ENCODE data around the gene IMPDH2.

The IMPDH2 gene

GRCh38 chr3:48996640-48997039, 32.6 kb downstream of the IMPDH2 start:
- peak overlapping the region; percentile 8 for H3K27ac Mint-ChIP-seq (ENCODE audit: low read depth)
- H3K4me1 Mint-ChIP-seq: peaks cover 25% of the 10 kb centered on the region
- ATAC-seq (replicated peaks; ENCODE audit: extremely low read depth, poor library complexity, severe bottlenecking) (no peak), DNase-seq (ENCODE audit: low spot score in 2 of 2) (no peak)
- no peaks in the 10 kb centered on the region for H3K9me3 Mint-ChIP-seq
- no peak overlapping the region for H3K4me3 Mint-ChIP-seq
- H3K27me3 Mint-ChIP-seq: no peaks in the 10 kb centered on the region
- peaks cover 10% of the 10 kb centered on the region for H3K36me3 Mint-ChIP-seq (ENCODE audit: insufficient read depth)

GRCh38 chr3:48993834-48994233, 35.4 kb downstream of the IMPDH2 start:
- Mint-ChIP-seq H3K27me3 (no peaks in the 10 kb centered on the region), H3K36me3 (ENCODE audit: insufficient read depth) (peaks cover 14% of the 10 kb centered on the region), H3K4me3 (no peak overlapping the region), H3K27ac (ENCODE audit: low read depth) (peak overlapping the region; percentile 3), H3K9me3 (no peaks in the 10 kb centered on the region), H3K4me1 (peaks cover 39% of the 10 kb centered on the region)
- ATAC-seq (replicated peaks; ENCODE audit: extremely low read depth, poor library complexity, severe bottlenecking) (no peak), DNase-seq (ENCODE audit: low spot score in 2 of 2) (no peak)

GRCh38 chr3:48991851-48992545, 37.2 kb downstream of the IMPDH2 start:
- no peaks in the 10 kb centered on the region for H3K9me3 Mint-ChIP-seq
- ATAC-seq (replicated peaks; ENCODE audit: extremely low read depth, poor library complexity, severe bottlenecking) (no peak), DNase-seq (ENCODE audit: low spot score in 2 of 2) (no peak)
- no peaks in the 10 kb centered on the region for H3K27me3 Mint-ChIP-seq
- H3K4me3 Mint-ChIP-seq: peak overlapping the region; percentile 93
- peaks cover 13% of the 10 kb centered on the region for H3K36me3 Mint-ChIP-seq (ENCODE audit: insufficient read depth)
- peaks cover 47% of the 10 kb centered on the region for H3K4me1 Mint-ChIP-seq
- peak overlapping the region; percentile 41 for H3K27ac Mint-ChIP-seq (ENCODE audit: low read depth)

GRCh38 chr3:48990636-48991469, 38.3 kb downstream of the IMPDH2 start:
- no peaks in the 10 kb centered on the region for H3K9me3 Mint-ChIP-seq
- H3K27ac Mint-ChIP-seq (ENCODE audit: low read depth): peak overlapping the region; percentile 90
- DNase-seq (ENCODE audit: low spot score in 2 of 2) (no peak), ATAC-seq (replicated peaks; ENCODE audit: extremely low read depth, poor library complexity, severe bottlenecking) (peak; percentile 15)
- H3K36me3 Mint-ChIP-seq (ENCODE audit: insufficient read depth): peaks cover 13% of the 10 kb centered on the region
- peak overlapping the region; percentile 93 for H3K4me3 Mint-ChIP-seq
- peaks cover 47% of the 10 kb centered on the region for H3K4me1 Mint-ChIP-seq
- H3K27me3 Mint-ChIP-seq: no peaks in the 10 kb centered on the region

- peak; percentile 71 for ATAC-seq (replicated peaks; ENCODE audit: extremely low read depth, poor library complexity, severe bottlenecking)
- Mint-ChIP-seq H3K4me1 (peaks cover 42% of the 10 kb centered on the region), H3K27me3 (no peaks in the 10 kb centered on the region), H3K27ac (ENCODE audit: low read depth) (peak within 1 kb of the TSS; percentile 90), H3K9me3 (no peaks in the 10 kb centered on the region), H3K36me3 (ENCODE audit: insufficient read depth) (peaks cover 13% of the 10 kb centered on the region), H3K4me3 (peak within 1 kb of the TSS; percentile 93)
- peak; percentile 39 to 51 for DNase-seq (ENCODE audit: low spot score in 2 of 2)
Observed at GRCh38 chr3:48989796-48990635, 39.2 kb downstream of the IMPDH2 start, which contains the start of gene P4HTM. Gene P4HTM (plus strand): TSS chr3:48990241. CDS start chr3:48990257, 16 bp downstream.

GRCh38 chr3:48989126-48989795, 39.9 kb downstream of the IMPDH2 start:
- H3K27me3 Mint-ChIP-seq: no peaks in the 10 kb centered on the region
- peak overlapping the region; percentile 93 for H3K4me3 Mint-ChIP-seq
- peaks cover 40% of the 10 kb centered on the region for H3K4me1 Mint-ChIP-seq
- no peaks in the 10 kb centered on the region for H3K9me3 Mint-ChIP-seq
- H3K36me3 Mint-ChIP-seq (ENCODE audit: insufficient read depth): peaks cover 13% of the 10 kb centered on the region
- peak overlapping the region; percentile 87 for H3K27ac Mint-ChIP-seq (ENCODE audit: low read depth)
- DNase-seq (ENCODE audit: low spot score in 2 of 2) (no peak), ATAC-seq (replicated peaks; ENCODE audit: extremely low read depth, poor library complexity, severe bottlenecking) (no peak)

- H3K36me3 Mint-ChIP-seq (ENCODE audit: insufficient read depth): peaks cover 28% of the 10 kb centered on the region
- ATAC-seq (replicated peaks; ENCODE audit: extremely low read depth, poor library complexity, severe bottlenecking): no peak
- no peak for DNase-seq (ENCODE audit: low spot score in 2 of 2)
- peaks cover 22% of the 10 kb centered on the region for H3K4me1 Mint-ChIP-seq
- no peaks in the 10 kb centered on the region for H3K27me3 Mint-ChIP-seq
- H3K27ac Mint-ChIP-seq (ENCODE audit: low read depth): no peak overlapping the region
- H3K4me3 Mint-ChIP-seq: no peak overlapping the region
- no peaks in the 10 kb centered on the region for H3K9me3 Mint-ChIP-seq
Observed at GRCh38 chr3:48985831-48986376, 43.3 kb downstream of the IMPDH2 start.

GRCh38 chr3:48984663-48985062, 44.5 kb downstream of the IMPDH2 start:
- Mint-ChIP-seq H3K27me3 (no peaks in the 10 kb centered on the region), H3K4me3 (no peak overlapping the region), H3K27ac (ENCODE audit: low read depth) (no peak overlapping the region), H3K36me3 (ENCODE audit: insufficient read depth) (peaks cover 33% of the 10 kb centered on the region), H3K9me3 (no peaks in the 10 kb centered on the region), H3K4me1 (peaks cover 17% of the 10 kb centered on the region)
- DNase-seq (ENCODE audit: low spot score in 2 of 2) (no peak), ATAC-seq (replicated peaks; ENCODE audit: extremely low read depth, poor library complexity, severe bottlenecking) (no peak)

- ATAC-seq (replicated peaks; ENCODE audit: extremely low read depth, poor library complexity, severe bottlenecking): no peak
- DNase-seq (ENCODE audit: low spot score in 2 of 2): no peak
- Mint-ChIP-seq H3K9me3 (no peaks in the 10 kb centered on the region), H3K4me1 (peaks cover 6% of the 10 kb centered on the region), H3K36me3 (ENCODE audit: insufficient read depth) (peaks cover 43% of the 10 kb centered on the region), H3K4me3 (no peak overlapping the region), H3K27ac (ENCODE audit: low read depth) (no peak overlapping the region), H3K27me3 (no peaks in the 10 kb centered on the region)
Observed at GRCh38 chr3:48983096-48983495, 46.1 kb downstream of the IMPDH2 start.

GRCh38 chr3:48982686-48983085, 46.5 kb downstream of the IMPDH2 start:
- H3K36me3 Mint-ChIP-seq (ENCODE audit: insufficient read depth): peaks cover 45% of the 10 kb centered on the region
- H3K27me3 Mint-ChIP-seq: no peaks in the 10 kb centered on the region
- H3K27ac Mint-ChIP-seq (ENCODE audit: low read depth): peak overlapping the region; percentile 35
- peaks cover 2% of the 10 kb centered on the region for H3K4me1 Mint-ChIP-seq
- no peaks in the 10 kb centered on the region for H3K9me3 Mint-ChIP-seq
- no peak overlapping the region for H3K4me3 Mint-ChIP-seq
- ATAC-seq (replicated peaks; ENCODE audit: extremely low read depth, poor library complexity, severe bottlenecking): no peak
- no peak for DNase-seq (ENCODE audit: low spot score in 2 of 2)

GRCh38 chr3:48982016-48982415, 47.2 kb downstream of the IMPDH2 start:
- Mint-ChIP-seq H3K36me3 (ENCODE audit: insufficient read depth) (peaks cover 48% of the 10 kb centered on the region), H3K27ac (ENCODE audit: low read depth) (peak overlapping the region; percentile 35), H3K27me3 (no peaks in the 10 kb centered on the region), H3K4me1 (no peaks in the 10 kb centered on the region), H3K4me3 (no peak overlapping the region), H3K9me3 (no peaks in the 10 kb centered on the region)
- ATAC-seq (replicated peaks; ENCODE audit: extremely low read depth, poor library complexity, severe bottlenecking) (no peak), DNase-seq (ENCODE audit: low spot score in 2 of 2) (no peak)

GRCh38 chr3:48980295-48980694, 48.9 kb downstream of the IMPDH2 start:
- no peak for ATAC-seq (replicated peaks; ENCODE audit: extremely low read depth, poor library complexity, severe bottlenecking)
- H3K9me3 Mint-ChIP-seq: no peaks in the 10 kb centered on the region
- H3K4me1 Mint-ChIP-seq: no peaks in the 10 kb centered on the region
- peaks cover 59% of the 10 kb centered on the region for H3K36me3 Mint-ChIP-seq (ENCODE audit: insufficient read depth)
- no peak for DNase-seq (ENCODE audit: low spot score in 2 of 2)
- no peak overlapping the region for H3K27ac Mint-ChIP-seq (ENCODE audit: low read depth)
- H3K27me3 Mint-ChIP-seq: no peaks in the 10 kb centered on the region
- no peak overlapping the region for H3K4me3 Mint-ChIP-seq

Measured in central memory CD8-positive, alpha-beta T cell (primary cell).